D721Med (cell line): ENCODE results near the gene CAPN14.
"Not testable (repeated sequence)": the region's sequence is repeated elsewhere in the genome, so short reads cannot be mapped to it uniquely, and the experiment has no call there.

Experiments
- DNase-seq: peaks from one replicate; pipeline ENCODE4 v3.0.0; 2011; ENCODE audit warnings: low spot score; ENCODE audit not compliant: insufficient read length
- FAIRE-seq: peaks from 2 replicates; lab custom pipeline; 2011; peaks lifted over from hg19 to GRCh38; lab: Jason Lieb, UNC
- CTCF ChIP-seq: IDR thresholded peaks from 2 replicates; pipeline ENCODE4 v1.5.1; 2012; ENCODE audit warnings: mild to moderate bottlenecking, control low read depth; ENCODE audit not compliant: insufficient read depth; ENCODE audit errors: missing control alignments

Gene CAPN14

DNA sequence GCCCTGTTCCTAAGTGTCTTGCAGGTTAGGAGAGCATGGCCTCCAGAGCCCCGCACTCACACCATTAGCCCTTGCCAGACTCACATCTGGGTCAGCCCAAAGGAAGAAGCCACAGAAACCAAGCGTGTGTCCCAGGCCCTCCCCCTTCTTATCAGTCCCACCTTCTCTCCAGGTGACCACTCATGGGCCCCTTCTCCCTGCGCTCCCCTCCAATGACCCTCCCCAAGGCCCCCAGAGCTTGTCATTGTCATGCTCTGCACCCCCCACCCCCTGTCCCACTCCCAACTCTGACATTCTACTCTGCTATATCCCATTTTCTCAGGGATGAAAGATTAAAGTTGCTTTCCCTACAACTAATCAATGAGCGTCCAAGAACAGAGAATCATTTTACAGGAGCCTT, 30.1 kb downstream of the CAPN14 start:
- FAIRE-seq (no peak), DNase-seq (no peak)
- no peak for TF ChIP-seq CTCF

DNA sequence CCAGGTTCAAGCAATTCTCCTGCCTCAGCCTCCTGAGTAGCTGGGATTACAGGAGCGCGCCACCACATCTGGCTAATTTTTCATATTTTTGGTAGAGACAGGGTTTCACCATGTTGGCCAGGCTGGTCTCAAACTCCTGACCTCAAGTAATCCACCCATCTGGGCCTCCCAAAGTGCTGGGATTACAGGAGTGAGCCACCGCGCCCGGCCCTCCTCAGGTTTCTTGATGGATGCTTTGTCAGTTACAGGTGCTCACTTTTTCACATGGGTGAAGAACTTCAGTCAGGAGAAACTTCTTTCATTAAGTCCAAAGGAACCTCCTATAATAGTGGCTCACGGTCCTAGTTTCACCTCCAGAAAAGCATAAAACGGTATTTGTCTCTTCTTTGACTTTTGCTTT, 33.3 kb downstream of the CAPN14 start:
- not testable (repeated sequence) for FAIRE-seq, DNase-seq

- FAIRE-seq: no peak
- no peak for DNase-seq
- no peak for TF ChIP-seq CTCF
Measured at GRCh38 chr2:31176742-31177141, 40.6 kb downstream of the CAPN14 start.

GRCh38 chr2:31171142-31171541, 46.2 kb downstream of the CAPN14 start:
- DNase-seq (no peak), FAIRE-seq (no peak)
- no peak for TF ChIP-seq CTCF

DNA sequence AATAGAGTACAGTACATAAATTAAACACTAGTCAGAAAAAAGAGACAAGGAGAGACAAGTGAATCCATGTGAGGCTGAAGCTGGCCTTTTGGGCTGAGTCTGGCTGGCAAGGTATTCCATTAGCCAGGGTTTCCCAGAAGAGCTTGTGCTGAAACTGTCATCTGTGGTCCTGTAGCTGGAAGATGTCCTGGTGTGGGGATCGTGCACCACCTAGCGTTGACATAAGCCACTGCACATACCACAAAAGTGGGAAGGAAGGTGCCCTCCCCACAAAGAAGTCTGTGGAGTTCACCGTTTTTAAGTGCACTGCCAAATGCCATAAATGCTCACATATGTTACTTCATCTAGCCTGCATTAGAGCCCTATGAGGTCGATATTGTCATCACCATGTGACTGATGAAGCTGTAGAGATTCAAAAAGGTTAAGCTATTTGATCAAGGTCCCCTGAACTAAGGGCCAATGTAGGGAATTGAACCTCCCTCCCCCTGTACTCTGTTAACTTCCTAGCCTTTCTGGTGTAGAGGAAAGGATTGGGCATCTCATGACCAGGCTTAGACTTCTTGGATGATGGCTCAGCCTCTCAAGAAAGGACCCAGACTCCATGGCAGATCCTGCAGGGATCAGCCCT, 47.1 kb downstream of the CAPN14 start:
- DNase-seq (peak; percentile 77), FAIRE-seq (peak; percentile 93)
- peak; percentile 96 for TF ChIP-seq CTCF

- DNase-seq (no peak), FAIRE-seq (no peak)
Measured at GRCh38 chr2:31168291-31168690, 49.0 kb downstream of the CAPN14 start.

GRCh38 chr2:31166925-31167324, 50.4 kb downstream of the CAPN14 start:
- DNase-seq (no peak), FAIRE-seq (no peak)
- no peak for TF ChIP-seq CTCF

More at GRCh38 chr2:31168291-31168690, 49.0 kb downstream of the CAPN14 start:
- TF ChIP-seq CTCF: no peak
